Gastroesophageal sphincter (tissue), 3 donors: ENCODE results near the gene TCIRG1.

Source experiments
- EP300 ChIP-seq: sonication (generic); formaldehyde crosslinking; IDR thresholded peaks from one replicate; pipeline ENCODE4 v1.6.1; 2017; ENCODE audit warnings: antibody characterized with exemption, mild to moderate bottlenecking
- POLR2A ChIP-seq, 2 donors: fragments of 450-650 bp; IDR thresholded peaks; one replicate each; pipeline ENCODE4 v1.6.1; 2017; ENCODE audit warnings: antibody characterized with exemption in 2 of 2, mild to moderate bottlenecking in 2 of 2, moderate library complexity in 1 of 2
- TF ChIP-seq, protein P1 (sequence below), 4 experiments: fragments of 200-600 bp in 2 of 4; fragments of 450-650 bp in 2 of 4; sonication (generic) in 1 of 4; IDR thresholded peaks; one replicate each; pipeline ENCODE4 v1.5.1; 2017 to 2019; ENCODE audit warnings: antibody characterized with exemption in 4 of 4, mild to moderate bottlenecking in 2 of 4, moderate library complexity in 2 of 4

DNA sequence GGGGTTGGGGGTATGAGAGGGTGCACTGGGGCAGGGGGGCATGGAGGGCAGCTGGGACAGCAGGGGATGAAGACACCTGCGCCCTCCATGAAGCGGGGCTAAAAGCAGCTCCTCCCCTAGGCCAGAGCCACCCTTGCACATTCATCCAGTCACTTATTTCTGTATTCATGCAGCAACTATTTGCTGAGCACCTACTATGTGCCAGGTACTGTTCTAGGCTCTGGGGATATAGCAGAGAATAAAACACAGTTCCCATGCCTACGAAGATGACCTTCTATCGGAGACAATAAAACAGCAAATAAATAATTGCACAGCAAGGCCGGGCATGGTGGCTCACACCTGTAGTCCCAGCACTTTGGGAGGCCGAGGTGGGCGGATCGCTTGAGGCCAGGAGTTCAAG is 23.4 kb upstream of the TCIRG1 start:
- TF ChIP-seq, protein P1, sequence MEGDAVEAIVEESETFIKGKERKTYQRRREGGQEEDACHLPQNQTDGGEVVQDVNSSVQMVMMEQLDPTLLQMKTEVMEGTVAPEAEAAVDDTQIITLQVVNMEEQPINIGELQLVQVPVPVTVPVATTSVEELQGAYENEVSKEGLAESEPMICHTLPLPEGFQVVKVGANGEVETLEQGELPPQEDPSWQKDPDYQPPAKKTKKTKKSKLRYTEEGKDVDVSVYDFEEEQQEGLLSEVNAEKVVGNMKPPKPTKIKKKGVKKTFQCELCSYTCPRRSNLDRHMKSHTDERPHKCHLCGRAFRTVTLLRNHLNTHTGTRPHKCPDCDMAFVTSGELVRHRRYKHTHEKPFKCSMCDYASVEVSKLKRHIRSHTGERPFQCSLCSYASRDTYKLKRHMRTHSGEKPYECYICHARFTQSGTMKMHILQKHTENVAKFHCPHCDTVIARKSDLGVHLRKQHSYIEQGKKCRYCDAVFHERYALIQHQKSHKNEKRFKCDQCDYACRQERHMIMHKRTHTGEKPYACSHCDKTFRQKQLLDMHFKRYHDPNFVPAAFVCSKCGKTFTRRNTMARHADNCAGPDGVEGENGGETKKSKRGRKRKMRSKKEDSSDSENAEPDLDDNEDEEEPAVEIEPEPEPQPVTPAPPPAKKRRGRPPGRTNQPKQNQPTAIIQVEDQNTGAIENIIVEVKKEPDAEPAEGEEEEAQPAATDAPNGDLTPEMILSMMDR (IDR thresholded peaks at IDR 0.05), result no peak
- no peak for TF ChIP-seq POLR2A (IDR thresholded peaks at IDR 0.05)
- TF ChIP-seq EP300, result no peak
